MV-4-11 (cell line): ENCODE data around the gene CELSR1.

ENCODE experiments used
- DNase-seq: peaks from one replicate; lab custom pipeline; 2025; lab: John Stamatoyannopoulos, UW

The CELSR1 gene

DNA sequence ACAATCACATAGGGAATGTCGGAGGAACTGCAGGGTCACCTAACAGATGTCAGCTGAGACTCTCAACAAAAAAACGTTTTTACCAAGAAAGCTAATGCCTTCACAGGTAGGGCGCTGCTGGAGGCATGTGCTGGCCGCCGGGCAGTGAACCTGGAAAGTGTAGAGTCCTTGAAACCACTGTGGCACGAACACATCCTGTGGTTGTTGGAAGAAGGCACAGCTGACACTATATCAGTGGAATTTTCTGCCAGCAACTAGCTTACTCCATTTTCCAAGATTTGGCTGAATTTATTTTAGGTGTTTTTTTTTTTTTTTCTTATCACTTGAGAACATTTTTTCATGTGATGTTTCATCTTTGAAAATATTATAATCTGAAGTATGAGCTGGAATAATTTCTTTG, 187.7 kb downstream of the CELSR1 start:
- DNase-seq = no peak

DNA sequence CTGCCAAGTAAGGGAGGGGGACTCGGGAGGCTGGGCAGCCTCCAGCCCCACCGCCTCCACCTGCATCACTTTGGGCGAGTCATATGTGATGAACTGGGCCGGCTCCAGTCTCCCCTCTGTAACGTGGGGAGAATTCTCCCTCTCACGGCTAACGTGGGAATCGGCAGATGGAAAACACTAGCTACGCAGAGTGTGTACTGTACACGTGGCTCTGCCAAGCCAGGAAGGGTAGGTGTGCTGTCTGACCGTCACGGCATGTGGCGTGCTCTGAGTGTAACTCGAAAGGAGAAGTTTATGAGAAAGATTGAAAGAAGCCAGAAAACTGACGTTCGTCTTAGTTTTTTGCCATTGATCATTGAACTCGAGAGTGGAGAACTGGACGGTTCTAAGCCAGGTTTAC, 188.2 kb downstream of the CELSR1 start:
- no peak for DNase-seq

DNA sequence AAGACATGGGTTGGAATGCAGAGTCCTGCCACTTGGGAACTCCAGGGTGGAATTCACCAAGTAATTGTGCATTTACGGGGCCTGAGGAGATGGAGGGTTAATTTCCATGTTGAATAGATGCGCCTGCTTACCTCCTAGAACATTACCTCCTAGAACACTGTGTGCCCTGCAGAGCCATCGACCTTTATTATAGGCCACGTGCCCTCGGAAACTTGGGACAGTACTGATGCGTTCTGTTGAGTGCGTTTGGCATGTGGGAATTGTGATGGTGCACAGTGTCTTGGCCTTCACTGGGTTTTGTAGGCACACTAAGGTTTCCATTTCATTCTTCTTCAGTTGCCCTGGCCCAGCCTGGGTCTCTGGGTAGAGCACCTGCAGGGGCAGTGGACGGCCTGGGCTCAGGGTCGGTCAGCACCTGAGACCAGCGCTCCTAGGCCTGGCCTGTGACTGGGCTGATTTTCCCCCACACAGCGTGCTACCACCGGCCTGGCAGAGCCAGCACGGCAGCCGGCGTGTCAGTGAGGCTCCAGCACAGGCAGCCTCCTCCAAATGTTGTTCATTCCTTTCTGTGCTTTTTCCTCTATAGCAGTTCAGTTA, 189.2 kb downstream of the CELSR1 start:
- DNase-seq = no peak

DNA sequence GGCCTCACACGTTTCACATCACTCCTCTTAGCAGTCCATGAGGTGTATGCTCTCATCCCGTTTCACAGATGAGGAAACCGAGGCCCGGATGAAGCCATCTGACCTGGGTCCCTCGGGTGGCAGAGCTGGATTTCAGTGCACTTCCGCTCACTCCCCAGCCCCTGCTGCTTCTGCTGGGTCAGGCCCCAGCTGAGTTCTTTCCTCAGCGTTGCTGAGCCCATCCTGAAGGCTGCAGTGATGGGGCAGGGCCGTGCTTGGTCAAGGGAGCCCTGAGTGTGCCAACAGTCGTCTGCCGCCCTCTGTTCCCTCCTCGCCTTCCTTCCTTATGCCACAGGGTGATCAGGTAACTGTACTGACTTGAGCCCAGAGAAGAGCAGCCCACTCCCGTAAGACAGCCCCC, 189.8 kb downstream of the CELSR1 start:
- DNase-seq = no peak

DNA sequence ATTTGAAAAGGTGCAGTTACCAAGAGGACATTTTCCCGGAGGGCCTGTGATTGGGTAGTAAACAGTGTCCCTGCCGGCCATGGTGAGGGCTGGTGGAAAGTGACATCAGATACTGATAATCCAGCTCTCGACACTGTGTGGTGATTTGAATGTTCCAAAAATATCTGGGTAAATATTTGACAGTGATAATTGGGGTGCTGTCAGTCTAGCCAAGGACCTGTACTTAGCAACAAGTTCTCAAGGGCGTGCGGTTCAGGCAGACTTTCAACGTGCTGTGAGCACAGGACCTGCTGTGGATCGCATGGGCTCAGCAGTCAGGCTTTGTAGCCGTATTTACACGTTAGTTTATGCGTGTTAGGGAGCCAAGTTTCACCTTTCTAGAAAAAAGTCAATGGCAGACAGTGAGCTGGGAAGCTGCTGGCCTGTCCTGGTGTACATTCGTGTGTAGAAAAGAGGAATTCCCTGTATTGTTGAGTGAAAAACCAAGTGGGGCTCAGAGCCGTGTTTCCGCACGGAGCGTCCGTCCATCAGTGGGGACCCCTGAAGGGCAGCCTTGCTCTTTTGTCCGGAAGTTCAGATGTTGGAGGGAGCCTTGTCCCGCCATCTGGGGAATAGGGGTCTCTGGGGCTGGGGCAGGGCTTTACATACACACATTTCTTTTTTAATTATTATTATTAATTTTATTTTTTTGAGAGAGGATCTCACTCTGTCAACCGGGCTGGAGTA, 190.6 kb downstream of the CELSR1 start:
- no peak for DNase-seq

DNA sequence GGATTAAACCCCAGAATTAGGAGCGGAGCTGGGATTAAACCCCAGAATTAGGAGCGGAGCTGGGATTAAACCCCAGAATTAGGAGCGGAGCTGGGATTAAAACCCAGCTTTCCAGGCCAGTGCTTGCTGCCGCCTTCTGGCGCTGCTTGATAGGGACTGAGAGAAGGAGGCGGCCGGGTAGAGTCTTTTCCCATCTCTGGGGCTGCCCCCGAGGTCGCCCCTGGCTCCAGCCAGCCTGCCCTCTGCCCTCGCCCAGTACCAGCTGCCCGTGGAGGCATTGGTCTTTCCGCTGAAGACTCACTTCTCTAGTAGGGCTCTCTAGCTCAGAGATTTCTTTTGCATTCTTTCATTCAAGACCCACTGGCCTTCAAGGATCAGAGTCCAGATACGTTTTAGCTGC, 196.7 kb downstream of the CELSR1 start:
- DNase-seq = no peak

DNA sequence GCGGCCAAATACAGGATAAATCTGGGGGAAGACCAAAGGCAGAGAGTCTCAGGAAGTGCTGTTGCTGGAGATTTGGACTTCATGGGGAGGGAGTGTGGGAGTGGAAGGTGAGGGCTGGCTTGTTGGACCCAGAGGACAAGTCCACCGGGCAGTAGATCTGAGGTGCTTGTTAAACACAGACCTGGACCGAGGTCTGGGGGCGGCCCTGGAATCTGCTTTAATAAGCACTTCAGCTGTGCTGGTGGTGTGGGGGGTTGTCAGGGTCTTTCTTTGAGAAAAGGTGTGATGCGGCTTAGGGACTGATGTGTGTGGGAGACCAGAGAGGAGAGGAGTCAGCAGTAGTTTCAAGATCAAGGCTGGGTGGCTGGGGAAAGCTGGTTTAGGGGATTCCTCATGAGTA, 197.5 kb downstream of the CELSR1 start:
- DNase-seq = no peak

DNA sequence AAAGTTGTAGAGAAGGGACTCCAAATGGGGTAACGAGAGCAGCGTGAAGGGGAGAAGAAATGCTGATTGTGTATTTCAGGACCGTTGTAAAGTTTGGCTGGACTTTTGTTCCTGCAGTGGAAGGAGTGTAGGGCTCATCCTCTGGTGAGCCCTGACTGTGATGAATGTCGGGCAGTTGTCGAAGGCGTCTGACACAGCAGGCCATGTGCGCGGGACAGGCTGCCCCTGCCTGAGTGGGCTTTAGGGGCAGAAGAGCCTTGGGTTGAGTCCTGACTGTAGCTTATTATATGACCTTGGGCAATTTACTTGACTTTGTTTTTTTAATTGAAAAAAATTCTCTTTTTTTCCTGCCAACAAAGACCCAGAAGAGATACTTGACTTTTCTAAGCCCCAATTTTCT, 198.8 kb downstream of the CELSR1 start:
- DNase-seq = no peak

DNA sequence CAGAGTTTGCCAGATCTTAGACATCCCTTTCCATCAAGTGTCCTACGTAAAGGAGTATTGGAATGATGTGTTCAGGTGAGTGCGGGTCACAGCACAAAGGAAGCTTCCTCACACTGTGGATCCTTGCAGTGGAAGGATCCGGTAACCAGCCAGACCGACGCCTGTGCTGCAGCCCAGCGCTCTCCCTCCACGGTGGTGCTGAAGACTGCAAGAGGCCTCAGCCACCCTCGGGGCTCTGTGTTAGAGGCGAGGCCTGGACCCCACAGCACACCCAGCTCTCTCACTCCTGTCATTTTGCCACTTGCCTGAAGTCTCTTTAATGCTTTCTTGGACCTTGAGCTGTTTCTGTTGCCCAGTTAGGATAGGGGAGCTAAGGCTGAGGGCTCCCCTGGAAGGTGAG, 199.6 kb downstream of the CELSR1 start:
- DNase-seq = no peak

DNA sequence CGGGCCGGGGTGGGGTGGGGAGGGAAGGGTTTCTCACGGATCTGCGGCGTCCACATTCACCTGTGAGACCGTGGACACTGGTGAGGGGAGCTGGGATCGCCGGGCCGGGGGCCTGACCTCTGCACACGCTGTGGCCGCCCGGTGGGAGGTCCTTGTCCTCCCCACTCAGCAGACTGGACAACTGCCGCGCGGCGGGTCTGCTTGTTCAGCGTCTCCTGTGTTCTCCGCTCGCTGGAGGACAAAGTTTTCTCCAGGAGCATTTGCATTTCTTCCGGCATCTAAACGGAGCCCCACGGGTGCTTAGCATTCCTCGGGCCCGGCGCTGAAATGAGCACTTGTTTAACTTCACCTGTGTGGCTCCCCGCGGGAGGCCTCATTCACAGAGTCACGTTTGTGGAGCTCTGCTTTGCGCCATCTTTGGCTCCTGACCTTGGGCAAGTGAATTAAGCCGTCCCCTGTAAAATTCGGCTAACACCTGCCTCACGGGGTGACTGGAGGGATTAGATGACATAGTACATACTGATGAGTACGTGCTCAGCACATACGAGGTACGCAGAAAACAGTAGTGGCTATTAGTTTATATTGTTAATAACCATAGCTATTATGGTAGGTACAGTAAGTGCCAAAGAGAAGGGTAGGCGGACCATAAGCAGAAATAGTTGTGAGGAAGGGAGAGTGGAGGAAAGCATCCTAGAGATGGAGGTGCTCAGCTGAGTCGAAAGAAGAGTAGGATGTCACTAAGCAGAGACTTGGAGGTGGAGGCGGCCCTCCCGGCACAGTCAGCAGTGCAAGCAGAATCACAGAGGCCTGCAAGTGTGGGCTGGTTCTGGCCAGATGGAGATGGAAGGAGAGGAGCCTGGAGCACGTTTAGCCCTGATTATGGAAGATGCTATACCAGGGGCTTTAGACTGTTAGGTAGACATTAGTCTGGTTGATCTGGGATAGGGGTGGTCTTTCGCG, 201.0 kb downstream of the CELSR1 start:
- no peak for DNase-seq

DNA sequence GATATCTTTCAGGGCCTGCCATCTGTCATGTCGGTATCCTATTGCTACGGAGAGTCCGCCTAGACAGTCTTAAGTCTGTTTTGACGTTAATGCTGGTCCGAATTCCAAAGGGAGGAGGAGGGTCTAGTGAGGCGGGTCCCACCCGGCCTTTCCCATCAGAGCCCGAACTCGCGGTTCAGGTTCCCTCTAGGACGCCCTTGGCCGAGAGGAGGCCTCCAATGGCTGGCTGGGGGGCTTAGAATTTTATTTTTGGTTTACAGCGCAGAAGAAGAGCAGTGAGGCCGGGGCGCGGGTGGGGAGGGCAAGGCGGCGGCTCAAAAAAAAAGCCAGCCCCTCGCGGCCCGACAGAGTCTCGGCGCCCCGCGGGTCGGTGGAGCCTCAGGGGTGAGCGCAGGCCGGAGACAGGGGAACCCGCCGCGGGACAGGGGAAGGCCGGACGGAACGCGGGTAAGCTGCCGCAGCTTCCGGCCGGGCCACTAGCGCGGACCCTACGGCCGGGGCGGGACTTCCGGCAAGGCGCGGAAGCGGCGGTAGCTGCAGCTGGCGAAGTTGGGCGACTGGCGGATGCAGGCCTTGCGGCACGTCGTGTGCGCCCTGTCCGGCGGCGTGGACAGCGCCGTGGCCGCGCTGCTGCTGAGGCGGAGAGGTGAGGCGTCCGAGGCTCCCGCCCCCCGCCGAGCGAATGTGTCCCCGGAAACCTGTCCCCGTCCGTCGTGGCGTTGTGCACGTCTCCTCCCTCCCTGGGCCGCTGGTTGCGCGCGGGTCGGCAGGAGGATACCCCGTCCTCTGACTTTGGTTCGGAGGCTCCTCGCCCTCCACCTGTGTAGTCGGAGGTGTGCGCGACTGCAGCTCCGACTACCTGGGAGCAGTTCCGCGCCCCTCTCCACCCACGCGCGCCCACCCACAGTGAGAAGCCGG, 202.0 kb downstream of the CELSR1 start, which contains the start of gene TRMU:
Gene TRMU (plus strand): TSS at position 514 of the 918 bp plus-strand sequence. CDS start 51 bp downstream, at position 565.
- peak; percentile 78 for DNase-seq

DNA sequence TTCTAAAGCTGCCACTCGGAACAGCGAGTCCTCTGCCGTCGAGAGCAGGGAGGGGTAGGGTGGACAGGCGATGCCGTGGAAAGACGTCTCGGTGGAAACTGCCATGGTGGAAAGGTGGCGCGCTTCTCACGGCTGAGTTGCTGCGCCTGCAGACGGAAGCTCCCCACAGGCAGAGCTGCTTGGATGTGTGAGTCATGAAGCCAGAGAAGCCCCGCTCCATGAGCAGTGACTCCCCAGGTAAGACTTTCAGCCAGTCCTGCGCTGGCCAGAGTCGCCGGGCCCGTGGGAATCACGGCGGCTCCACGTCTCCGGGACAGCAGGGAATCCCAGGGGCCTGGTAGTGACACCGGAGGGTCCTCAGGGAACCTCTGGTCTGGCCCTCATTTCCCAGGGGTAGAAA, 205.9 kb downstream of the CELSR1 start:
- DNase-seq = no peak

DNA sequence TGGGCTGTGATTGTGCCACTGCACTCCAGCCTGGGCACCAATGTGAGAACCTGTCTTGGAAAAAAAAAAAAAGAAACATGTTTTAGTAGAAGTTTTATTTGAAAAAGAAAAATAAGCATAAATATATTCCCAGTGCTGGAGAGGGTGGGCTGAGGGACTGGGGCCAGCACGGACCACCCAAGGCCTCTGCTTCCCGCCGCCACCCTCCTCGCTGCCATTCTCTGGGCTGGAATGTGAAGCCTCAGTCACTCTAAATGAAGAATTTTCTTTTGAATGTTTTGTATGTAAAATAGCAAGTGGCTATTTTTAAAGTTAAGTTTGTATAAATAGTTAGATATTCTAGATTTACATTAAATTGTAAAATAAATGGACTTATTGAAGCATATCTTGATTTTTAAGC, 207.0 kb downstream of the CELSR1 start:
- DNase-seq = no peak

DNA sequence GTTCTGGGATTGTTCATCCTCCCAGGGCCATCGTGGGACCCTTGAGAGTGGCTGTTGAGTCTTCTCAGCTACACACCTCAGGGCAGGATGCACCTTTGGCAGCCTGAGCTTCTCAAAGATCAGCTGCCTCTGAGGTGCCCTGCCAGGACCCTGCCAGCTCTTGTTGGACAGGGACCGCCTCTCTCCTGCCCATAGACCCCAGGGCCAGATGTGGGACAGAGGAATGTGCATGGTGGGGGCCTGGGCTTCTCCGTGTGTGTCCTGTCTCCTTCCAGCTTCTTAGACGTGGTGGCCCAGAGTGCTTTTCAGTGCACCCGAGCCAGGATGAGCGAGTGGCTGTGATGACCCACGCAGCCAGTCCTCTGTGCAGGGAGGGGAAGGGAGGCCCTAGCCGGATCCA, 207.8 kb downstream of the CELSR1 start:
- DNase-seq = no peak

DNA sequence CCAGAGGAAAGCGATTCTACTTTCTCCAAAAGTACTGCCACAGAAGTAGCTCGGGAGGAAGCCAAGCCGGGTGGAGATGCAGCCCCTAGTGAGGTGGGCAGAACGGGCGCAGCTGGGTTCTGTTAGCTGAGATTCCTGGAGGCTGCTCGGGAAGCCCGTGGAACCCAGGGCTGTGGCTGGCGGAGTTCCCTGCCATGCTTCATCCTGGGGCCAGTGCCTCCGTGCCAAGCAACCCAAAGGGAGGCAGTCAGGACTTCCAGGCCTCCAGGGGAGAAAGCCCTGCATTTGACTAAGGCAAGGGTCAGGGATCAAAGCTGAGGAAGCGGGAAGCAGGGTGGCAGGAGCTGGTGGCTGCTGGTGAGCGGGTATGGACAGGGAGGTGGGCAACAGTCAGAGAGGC, 208.6 kb downstream of the CELSR1 start:
- DNase-seq = no peak

DNA sequence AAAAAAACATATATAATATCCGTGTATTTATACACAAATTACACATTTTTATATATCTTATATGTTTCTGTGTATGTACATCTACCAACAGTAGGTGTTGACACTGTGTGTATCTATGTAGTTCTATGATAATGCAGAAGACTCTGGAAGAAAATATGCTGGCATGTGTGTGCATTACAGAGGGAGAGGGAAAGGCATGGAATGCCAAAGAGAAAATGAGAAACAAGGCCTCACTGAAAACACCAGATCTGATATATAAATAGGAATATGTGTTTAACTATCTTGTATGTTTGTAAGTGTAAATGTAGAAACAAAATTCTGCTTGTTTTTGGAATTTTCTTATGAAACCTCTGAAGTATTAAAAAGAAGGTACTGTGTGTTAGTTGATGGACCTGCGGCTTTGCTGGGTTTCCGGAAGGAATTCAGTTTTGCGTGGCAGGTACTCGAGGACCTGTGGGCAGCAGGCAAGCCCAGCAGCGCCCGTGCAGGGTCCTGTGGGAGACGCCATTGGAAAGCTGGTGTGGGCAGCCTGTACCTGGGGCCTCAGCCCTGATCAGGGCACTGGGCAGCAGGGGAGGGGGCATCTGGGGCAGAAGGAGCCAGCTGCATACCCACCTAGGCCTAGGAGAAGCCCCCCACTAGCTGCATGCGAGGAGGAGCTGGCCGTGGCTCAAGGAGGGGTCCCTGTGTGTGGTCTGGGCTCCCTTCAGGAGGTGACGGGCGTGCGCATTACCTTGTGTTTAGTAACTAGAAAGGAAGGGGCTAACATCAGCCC, 209.5 kb downstream of the CELSR1 start:
- no peak for DNase-seq

DNA sequence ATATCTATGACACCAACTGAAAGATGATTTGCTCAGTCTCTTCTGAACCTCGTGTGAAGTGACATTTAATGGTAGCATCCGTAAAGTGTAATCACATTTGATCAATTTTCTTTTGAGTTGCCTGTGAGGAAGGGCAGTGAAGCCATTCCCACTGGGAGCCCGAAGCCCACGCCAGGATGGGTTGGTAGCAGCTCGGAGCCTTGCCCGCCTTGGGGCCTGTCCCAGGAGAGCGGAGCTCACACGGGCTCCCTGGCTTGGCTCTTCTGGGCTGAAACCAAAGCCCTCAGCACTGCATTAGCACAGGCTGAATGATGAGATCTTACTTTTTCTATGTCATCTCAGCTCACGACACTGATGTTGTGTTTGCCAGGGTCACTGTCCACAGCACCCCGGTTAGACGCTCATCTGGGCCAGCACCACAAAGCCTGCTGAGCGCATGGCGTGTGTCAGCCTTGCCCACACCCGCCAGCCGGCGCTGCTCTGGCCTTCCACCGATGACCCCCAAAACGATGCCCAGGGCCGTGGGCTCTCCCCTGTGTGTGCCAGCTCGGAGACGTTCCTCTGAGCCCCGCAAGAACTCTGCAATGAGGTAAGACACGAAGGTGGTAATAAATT, 211.2 kb downstream of the CELSR1 start:
- DNase-seq = no peak

DNA sequence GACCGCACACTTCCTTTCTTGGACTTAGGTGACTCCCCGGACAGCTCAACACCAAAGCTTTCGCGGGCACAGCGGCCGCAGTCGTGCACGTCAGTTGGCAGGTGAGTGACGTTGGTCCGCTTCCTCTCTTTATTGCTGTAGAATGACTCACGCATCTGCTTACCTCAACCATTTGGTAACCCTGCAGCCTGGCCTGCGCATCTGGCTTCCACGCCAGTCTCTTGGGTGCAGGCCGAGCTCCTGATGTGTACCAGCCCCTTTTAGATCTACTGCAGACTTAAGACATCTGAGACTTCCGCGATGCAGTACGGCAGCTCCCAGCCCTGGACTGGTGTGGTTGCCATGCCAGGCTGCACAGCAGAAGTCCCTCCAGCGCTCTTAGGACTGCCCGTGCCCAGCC, 214.3 kb downstream of the CELSR1 start:
- DNase-seq = no peak

DNA sequence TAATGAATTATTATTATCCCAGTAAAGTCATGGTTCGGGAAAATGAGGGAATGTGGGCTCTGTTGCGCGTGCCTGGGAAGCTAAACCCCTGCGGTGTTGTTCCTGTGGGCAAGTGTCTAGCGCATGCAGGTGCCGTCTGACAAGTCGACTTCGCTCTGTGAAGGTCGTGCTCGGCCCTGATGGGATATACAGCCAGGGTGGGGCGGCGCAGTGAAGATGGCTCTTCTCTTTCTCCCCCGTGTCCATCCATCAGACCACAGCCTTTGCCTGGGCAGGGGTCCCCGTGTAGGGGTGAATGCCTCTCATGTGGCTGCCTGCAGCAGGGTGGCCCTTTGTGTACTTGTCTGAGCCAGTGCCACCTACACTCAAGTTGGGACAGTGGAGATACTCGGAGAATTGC, 214.7 kb downstream of the CELSR1 start:
- no peak for DNase-seq

DNA sequence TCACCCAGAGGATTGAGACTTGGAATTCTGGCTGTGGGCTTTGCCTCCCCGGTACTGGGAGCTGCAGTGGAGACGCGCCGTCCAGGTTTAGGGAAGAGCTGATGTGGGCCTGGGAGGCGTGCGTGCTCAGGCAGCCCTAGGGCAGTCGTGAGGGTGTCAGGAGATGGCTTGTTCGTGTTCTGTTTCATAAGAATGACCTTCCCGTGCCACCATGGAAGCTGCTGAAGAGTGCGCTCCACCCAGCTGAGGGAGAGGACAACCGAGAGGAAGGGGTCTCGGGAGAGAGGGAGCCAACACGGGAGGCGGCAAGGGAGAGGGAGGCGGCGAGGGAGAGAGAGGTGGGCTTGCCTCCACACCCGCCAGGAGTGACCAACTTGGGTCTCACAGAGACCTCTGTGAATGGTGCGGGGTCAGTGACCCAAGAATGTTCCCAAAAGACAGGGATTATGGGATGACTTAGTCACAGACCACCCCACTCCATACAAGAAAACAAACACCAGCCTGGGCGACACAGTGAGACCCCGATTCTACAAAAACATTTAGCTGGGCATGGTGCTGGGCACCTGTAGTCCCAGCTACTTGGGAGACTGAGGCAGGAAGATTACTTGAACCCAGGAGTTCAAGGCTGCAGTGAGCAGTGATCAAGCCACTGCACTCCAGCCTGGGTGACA, 216.6 kb downstream of the CELSR1 start:
- DNase-seq = no peak
